Posterior cingulate gyrus (tissue), 11 donors: ENCODE data around the gene DICER1.

Source experiments
- DNase-seq, 10 donors: peaks; one replicate each; pipeline versions ENCODE4 v3.0.0 to v3.0.0-alpha.2; 2020 to 2021; ENCODE audit warnings: mixed read lengths in 3 of 10
- intact Hi-C: fragments of 100-400 bp; cut with DNase I; formaldehyde crosslinking; loops from one replicate; pipeline ENCODE4 v1.15.1; 2023

DICER1 gene

DNA sequence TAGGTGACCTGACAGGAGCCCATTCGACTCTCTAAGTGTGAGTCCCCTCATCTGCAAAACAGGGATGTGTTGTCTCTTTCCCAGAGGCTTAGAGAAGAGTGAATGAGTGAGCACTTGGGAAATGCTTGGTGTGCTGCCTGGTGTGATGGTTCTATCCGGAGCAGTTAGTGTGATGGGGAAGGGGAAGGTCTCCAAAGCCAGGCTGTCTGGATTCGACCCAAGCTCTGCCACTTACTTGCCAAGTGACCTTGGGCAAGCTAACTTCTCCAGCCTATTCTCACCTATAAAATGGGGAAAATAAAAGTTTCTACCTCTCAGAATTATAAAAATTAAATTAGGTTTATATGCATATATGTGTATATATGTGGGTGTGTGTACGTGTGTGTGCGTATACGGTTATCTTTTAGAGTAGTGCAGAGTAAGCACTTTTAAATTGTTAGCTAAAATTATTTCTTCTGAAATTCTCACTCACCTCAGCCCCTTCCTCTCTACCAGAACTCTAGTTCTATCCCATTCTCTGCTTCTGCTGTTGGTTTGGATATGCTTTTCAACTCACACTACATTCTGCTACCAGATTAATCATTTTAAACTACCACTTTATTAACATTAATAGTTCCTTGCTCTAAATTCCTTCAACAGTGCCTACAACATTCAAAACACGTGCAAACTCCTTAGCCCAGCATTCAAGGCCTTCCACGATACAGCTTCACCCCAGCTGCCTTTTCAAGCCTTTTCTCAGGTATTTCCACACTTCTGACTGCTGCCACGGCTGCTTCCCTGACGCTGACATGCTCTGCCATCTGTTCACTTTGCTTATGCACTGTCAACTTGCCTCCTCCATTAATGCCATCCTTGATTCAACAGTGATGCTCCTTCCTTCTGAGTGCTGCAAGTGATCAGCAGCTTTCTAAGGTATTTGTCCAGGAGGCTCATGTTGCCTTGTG is 55.3 kb downstream of the DICER1 start:
- intact Hi-C loops, result loop anchor here (5.0 kb wide), 1 partner anchor 50 kb away; no protein-coding TSS in a partner anchor
- no peak for DNase-seq

DNA sequence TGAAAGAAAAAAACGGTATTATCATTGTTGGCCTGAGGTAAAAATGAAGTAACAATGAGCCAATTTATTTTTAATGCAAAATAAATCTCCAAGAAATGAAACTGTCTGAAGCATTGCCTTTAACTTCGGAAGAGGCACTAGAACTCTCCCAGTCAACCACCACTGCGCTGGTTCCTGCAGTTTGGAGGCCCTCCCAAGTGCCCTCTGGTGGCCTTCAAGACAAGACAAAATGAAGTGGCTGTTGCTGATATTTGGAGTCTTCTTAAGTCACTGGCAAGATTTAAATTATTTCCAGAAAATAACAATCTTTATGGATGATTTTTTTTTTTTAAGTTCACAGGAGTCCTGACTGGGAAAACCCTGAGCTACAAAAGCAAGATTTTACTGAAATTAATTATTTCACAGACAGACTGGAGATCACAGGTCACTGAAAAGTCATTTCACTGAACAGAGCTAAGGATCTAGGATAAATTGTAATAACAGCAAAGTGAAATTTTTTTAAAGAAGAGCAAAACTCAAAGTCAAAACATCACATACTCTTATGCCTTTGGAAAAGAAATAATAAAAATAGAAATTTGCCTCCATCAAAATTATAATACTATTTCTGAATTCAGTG is 58.2 kb downstream of the DICER1 start:
- intact Hi-C loops, result loop anchor here (5.0 kb wide), 1 partner anchor 412 kb away; no protein-coding TSS in a partner anchor
- peak in 9 of 10 donors; percentile 36 to 95 (median 60) for DNase-seq

GRCh38 chr14:95097385-95097784 is 59.9 kb downstream of the DICER1 start:
- no peak for DNase-seq
- intact Hi-C loops, result loop anchor here (5.0 kb wide), 1 partner anchor 410 kb away; no protein-coding TSS in a partner anchor

DNA sequence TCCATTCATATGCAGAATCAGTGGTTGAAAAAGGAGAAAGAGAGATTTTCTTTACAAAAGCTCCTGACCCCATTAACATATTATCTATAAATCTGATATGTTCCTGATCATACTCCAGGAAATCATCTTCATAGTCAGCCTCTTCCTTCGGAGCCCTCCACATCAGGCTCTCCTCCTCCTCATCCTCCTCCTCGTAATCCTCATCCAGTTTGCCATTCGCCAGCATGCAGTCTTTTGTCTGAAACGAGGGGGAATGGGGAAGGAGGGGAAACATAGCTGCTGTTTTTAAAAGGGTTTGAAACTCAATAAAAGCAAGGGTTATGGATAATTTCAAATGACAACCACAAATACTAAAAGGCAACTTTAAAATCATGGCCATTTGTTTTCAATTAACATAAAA is 60.9 kb downstream of the DICER1 start:
- intact Hi-C loops, result loop anchor here (5.0 kb wide), 1 partner anchor 409 kb away; no protein-coding TSS in a partner anchor
- no peak for DNase-seq

GRCh38 chr14:95095996-95096395 is 61.3 kb downstream of the DICER1 start:
- DNase-seq, result peak in 1 of 10 donors; percentile 46

GRCh38 chr14:95092723-95093122 is 64.6 kb downstream of the DICER1 start:
- intact Hi-C loops, result no loop called here
- DNase-seq, result peak in 2 of 10 donors; percentile 31 to 41

More at GRCh38 chr14:95095996-95096395, 61.3 kb downstream of the DICER1 start:
- intact Hi-C loops, result loop anchor here (5.0 kb wide), 1 partner anchor 409 kb away; no protein-coding TSS in a partner anchor

DNA sequence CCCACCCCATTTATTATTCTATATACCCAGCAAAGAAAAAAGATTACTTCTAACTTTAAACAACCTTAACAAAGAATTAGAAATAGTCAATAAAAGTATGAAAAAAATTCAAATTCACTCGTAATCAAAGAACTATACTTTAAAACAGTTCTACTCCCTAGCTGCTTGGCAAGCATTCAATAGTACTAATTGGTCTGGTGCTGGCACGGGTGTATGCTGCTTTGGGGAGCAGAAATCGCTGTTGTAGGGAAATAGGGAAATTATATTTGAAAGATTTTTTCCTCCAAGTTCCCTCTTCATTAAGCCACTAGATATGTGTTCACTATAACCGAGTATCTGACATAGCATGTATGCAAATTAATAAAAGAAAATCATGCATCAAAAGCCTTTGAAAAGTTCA is 65.7 kb downstream of the DICER1 start:
- no peak for DNase-seq
- intact Hi-C loops, result no loop called here

DNA sequence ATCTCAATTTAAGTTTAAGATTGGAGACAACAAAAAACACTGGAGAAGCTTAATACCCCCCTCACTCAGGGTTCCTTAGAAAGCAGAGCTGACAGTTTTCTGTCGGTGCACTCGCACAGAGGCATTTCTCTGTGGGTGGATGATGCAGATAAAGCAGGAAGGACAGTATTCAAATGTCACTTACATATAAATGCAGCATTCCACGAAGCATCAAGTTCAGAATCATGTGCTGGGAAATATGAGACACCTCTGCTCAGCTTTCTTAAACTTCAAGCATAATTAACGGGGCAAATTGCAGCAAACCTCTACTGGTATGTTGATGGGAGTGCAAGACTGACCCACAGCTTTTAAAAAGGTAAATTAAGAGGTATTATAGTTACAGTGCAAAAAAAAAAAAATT is 68.7 kb downstream of the DICER1 start:
- DNase-seq, result no peak
- intact Hi-C loops, result no loop called here

DNA sequence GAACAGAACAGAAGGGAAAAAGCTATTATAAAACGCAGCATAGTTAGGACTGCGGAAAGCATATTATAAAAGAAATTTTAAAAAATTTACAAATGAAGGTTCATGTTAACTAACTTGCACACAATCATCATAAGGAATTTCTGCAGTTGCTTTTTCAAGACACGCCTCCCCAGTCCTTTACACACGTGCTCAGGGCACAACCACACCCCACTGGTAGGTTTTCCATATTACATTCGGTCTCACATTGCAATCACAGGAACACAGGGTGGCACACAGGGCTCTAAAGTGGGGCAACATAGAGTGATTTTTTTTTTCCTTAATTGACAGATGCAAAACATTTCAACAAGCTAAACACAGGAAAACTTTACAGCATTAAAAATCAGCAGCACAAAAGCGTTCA is 69.7 kb downstream of the DICER1 start:
- no peak for DNase-seq
- intact Hi-C loops, result no loop called here

GRCh38 chr14:95085321-95085720 is 72.0 kb downstream of the DICER1 start:
- intact Hi-C loops, result no loop called here
- peak in 1 of 10 donors; percentile 38 for DNase-seq

GRCh38 chr14:95078867-95079266 is 78.5 kb downstream of the DICER1 start:
- intact Hi-C loops, result no loop called here
- DNase-seq, result no peak

- intact Hi-C loops, result no loop called here
- peak in 1 of 10 donors; percentile 72 for DNase-seq
Observed at GRCh38 chr14:95077345-95077744, 80.0 kb downstream of the DICER1 start.

DNA sequence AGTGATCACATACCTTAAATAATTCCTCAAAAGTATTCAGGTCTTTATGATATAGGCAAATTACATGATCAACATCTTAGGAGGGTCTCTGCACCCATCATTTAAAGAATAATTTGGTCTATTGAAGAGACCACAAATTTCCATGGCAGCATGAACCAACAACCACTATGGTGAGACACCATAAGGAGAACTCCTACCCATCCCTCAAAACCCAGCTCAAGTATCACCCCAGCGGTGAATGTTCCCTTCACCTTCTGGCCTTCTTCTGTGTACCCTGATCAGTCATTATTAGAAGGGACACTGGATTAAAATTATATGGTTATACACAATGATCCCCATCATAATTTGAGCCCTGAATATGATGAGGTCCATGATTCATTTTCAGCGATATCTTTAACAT is 81.5 kb downstream of the DICER1 start:
- intact Hi-C loops, result no loop called here
- DNase-seq, result no peak

GRCh38 chr14:95073947-95074346 is 83.4 kb downstream of the DICER1 start:
- DNase-seq, result no peak

GRCh38 chr14:95072310-95072905 is 84.9 kb downstream of the DICER1 start:
- intact Hi-C loops, result no loop called here
- no peak for DNase-seq

More at GRCh38 chr14:95073947-95074346, 83.4 kb downstream of the DICER1 start:
- intact Hi-C loops, result no loop called here

GRCh38 chr14:95071649-95072280 is 85.6 kb downstream of the DICER1 start:
- DNase-seq, result no peak
- intact Hi-C loops, result no loop called here

- DNase-seq, result peak in 1 of 10 donors; percentile 35
- intact Hi-C loops, result no loop called here
Observed at GRCh38 chr14:95070748-95071435, 86.4 kb downstream of the DICER1 start.

- intact Hi-C loops, result no loop called here
- DNase-seq, result peak in 2 of 10 donors; percentile 40 to 57
Observed at GRCh38 chr14:95069547-95069946, 87.8 kb downstream of the DICER1 start.

DNA sequence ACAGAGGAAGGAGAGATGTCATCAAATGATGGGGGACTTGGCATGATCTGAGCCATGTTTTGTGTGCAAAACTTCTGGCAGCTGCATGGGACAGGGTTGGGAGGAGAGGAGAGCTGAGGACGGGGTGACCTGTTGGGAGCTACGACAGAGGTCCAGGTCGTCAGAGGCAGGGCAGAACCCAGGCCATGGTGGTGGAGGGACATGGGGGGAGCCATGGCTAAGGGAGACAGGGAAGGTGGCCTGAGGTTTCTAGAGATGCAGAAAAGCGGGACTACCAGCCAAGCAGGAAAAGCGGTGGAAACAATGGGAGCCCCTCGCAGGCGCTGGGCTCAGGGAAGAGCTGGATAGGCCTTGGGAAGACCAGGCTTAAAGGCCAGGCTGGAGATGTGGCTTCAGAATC is 88.3 kb downstream of the DICER1 start:
- intact Hi-C loops, result no loop called here
- peak in 2 of 10 donors; percentile 49 to 54 for DNase-seq

DNA sequence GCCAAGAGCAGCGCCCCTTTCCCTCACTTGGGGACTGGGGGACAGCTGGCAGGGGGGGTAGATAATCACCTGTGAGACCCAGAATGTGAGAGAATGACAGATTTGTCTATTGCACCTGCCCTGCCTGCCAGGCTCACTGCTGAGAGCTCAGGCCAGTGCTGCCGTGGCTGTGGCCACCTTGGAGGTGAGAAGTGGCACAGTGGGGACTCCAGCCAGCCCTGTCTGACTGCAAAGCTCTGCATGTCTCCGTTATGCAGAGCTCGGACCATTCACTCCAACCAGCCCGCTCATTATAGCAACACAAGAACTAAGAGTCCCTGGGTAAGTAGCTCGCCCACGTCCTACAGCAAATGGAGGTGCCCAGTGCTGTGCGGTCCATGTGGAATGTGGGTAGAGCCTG is 88.8 kb downstream of the DICER1 start:
- intact Hi-C loops, result no loop called here

More for the DNA sequence above, 88.8 kb downstream of the DICER1 start:
- peak in 2 of 10 donors; percentile 53 to 62 for DNase-seq
